Fibroblast of skin of back (primary cell): ENCODE data around the gene PPP1R13B.
A peak's percentile ranks its signal among the peaks of the same experiment; 100 is the strongest.

ENCODE experiments used
- DNase-seq: peaks from one replicate; pipeline ENCODE4 v3.0.0-alpha.2; 2013

The PPP1R13B gene

DNA sequence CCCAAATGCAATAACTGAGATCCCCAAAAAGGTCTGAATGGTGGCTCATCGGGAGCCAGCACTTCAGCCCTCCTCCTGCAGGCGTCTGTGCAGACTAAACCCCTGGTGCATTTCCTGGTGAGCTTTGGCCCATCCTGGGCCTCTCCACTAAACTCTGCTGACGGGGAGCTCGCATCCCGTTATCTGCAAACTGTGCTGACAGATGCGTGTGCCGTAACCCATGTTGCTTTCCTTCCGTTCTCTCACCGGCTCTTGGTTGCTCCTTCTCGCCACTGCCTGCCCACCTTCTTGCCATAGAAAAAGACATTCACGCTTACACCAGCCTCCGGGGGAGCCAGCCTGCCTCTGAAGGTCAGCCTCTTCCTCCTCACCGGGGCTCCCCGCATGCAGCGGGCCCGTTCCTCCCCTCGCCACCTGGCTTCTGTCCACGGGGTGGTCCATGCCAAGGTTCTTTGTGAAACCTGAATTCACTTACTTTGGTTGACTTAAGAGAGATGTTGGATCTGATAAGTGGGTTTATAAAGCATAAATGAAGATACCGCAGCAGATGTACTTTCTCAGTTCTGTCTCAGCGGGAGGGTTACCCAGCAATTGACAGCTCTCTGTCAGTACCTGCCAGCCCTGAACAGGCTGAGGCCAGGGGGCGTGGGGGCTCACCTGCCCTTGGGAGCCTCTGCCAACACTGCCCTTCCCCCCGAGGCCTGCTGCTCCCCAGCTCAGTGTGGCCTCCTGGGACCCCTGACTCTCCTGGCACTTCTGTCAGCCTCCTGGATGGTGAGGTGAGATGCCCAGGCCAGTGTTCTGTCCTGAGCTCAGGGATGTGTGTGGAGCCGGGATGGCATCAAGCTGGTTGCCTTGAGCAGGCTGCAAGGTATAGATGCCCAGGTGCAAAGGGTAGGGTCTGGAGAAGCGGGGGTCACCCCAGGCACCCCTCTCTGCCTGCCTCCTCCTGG lies 117.6 kb downstream of the PPP1R13B start:
- DNase-seq = no peak

DNA sequence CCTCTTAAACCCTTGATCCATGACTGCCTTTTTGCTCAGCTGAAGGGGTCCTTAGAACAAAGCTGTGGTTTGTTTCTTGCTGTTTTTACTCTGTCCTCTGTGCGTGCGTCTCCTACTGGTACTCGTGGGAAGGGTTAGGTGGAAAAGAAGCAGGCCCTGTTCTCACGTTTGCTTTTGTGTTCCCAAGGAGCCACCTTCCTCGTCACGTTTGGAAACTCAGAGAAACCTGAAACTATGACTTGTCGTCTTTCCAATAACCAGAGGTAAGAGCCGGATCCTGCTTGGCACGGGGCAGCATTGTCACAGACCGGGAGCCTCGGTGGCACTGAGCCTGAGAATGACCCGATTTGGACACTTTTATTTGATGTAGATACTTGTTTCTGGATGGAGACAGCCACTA lies 118.7 kb downstream of the PPP1R13B start:
- no peak for DNase-seq

DNA sequence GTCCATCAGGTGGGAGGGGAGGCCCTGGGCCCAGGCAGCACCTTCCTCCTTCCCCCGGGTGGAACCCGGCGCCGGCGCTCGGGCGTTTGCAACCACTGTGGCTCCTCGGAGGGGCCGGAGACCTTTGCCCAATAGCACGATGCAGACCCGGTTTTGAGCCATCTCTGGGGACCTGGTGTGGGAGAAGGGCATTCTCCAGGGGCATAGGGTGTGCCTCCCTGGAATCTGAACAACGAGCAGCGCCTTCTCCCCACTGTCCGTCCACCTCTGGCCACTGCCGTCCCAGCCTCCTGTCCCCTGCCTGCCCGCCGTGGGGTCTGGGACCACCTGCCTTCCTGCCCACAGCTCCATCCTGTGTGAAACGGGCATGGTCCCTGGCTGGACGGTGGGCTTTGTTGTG lies 119.2 kb downstream of the PPP1R13B start:
- DNase-seq = no peak

DNA sequence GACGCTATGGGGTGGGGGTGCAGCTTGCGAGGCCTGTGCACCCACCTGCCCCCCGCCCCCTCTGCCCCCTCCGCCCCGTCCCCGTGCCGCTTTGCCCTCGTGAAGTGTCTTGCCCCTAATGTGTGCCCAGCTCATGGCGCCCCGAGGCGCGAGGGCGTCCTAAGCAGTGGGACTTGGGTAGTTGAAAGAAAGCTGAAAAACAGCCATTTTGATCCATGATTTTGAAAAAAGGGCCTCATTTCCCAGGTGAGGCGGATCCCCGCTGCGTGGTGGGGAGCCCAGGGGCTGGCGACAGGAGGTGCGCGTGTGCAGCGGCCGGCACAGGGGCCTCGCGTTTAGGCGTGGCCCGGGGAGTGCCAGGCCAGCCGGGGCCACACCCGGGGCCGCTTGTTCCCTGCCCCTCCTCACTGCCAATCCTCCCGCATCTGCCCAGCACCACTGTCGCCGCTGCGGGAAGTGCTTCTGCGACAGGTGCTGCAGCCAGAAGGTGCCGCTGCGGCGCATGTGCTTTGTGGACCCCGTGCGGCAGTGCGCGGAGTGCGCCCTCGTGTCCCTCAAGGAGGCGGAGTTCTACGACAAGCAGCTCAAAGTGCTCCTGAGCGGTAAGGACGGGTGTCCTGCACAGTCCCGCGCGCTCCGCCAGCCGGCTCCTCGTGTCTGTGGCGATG lies 119.9 kb downstream of the PPP1R13B start:
- no peak for DNase-seq

DNA sequence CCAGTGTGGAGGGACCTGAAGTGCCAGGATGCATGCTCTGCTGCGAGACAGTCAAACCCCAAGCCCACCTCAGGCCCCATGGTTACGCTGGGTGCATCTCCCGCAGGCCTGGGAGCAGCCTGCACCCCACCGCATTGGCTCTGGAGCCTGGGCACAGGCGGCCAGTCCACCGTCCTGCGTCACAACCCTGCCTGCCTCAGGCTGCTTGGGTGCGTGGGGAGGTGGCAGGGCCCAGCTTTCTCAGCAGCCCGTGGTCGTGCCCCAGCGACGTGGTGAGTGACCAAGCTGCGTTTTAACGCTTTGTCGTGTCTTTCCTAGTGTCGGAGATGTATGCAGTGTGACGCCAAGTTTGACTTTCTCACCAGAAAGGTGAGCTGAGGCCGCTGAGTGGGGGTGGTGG lies 120.9 kb downstream of the PPP1R13B start:
- no peak for DNase-seq

DNA sequence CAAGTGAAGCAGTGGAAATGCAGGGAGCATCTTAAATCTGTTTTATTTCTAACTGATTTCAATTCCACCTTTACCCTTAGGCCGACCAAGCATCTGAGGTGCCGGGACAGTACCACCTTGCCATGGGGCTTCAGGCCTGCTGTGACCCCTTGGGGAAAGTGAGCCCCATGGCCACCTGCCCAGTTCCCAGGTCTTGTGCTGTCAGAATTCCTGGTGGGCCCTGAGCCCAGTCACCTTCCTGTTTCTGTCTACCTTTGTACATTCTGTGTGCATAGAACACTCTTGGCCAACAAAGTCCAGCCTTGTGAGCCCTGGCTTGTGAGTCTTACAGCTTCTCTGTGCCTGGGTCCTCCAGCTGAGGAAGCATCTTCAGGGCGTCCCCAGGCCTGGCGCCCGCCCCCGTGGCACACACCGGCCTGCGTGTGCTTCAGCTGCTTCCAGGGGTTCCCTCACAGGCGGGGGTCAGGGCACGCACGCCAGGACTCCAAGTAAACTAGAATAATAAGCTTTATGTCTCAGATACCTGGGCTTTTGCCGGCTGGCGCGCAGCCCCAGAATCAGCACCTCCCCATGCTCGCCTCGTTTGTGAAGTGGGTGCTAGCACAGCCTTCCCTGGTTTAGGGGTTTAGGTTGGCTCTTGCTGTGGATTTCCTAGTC lies 121.5 kb downstream of the PPP1R13B start:
- no peak for DNase-seq

DNA sequence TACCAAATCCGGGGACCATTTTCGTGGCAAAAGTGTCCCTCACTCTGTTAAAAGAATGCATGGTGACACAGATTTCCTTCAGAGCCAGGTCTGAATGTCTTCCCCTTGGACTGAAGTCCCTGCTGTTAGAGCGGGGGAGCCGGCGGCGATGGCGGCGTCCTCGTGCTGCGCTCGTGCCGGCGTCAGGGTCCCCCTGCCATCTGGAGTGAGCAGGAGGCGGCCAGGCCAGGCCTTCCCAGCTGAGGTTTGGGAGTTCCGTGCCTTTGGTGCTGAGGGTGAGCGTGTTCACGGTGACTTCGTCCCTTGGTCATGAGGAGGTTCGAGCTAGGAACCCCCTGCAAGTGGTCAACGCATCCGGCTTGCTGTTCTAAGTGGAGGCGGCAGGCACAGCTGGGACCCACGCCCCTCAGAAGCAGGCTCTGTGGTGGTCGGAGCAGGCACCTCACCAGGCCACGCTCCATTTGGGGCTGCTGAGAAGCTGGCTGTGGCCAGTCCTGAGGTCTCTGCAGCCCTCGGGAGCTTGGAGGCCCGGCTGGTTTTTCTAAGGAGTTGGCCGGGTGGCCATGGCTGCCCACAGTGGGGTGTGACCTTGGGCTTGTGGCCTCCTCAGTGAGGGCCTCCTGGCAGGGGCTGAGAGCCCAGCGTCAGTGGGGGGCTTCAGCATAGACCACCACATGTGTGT lies 122.2 kb downstream of the PPP1R13B start:
- no peak for DNase-seq

DNA sequence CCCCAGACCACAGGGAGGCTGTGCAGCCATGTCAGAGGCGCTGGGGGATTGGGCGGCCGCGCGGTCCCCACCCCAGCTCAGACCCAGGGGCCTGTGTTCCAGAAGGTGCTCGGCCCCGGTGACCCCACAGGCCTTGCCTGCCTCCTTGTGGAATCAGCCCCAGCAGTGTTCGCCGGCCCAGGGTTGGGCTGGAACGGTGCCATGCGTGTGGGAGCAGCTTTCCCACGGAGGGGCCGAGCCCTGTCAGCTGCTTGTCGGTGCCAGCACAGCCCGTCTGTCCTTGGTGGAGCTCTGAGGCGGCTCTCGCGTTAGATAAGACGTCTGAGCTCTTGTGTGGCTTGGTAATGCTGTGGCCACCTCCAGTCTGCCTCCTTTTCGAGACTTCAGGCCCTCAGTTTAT lies 123.3 kb downstream of the PPP1R13B start:
- no peak for DNase-seq

DNA sequence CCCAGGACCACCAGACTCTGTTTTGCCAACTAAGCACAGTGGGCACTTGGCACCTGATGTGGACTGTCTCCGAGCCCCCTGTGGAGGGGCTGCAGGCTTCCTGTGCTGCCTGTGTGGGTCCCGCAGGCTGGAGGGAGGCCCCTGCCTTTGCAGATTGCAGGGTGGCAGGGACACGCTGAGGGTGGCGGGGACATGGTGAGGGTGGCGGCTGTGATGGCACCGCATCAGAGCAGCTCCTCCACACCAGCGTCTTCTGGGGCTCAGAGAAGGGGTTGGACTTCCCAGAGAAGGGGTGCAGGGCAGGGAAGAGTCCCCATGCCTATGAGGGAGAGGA lies 123.7 kb downstream of the PPP1R13B start:
- DNase-seq = no peak

DNA sequence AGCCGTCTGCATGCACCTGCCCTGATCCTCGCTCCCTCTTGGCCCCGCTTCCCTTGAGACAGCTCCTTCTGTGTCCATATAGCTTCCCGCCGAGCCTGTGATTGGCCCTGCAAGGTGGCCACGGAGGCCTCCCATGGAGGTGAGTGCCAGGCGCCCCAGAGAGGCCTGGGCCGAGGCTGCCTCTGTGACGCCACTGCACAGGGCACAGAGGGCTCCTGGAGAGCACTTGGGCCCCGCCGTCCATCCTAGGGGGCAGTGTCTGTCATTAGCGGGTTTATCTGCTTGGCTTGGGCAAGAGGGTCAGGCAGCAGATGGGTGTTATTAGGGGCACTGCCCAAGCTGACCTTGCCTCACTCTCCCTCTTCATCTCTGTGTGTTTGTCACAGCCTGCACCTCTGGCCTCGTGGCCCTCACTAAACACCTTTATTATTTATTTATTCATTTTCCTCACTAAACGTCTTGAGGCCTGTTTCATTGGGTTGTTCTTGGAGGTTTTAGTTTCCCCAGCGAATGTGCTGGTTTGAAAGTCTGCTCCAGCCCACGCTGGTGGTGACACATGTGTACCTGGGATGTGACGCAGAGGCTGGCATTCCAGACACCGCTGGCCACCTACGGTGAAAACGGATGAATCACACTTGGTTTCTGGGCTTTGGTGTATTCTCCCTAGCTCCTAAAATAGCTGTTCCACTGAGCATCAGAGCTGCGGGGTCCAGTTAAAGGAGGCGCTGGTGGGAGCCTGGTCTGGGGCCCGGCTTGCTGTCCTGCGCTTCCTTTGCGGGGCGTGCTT lies 125.8 kb downstream of the PPP1R13B start:
- DNase-seq = peak; percentile 32

DNA sequence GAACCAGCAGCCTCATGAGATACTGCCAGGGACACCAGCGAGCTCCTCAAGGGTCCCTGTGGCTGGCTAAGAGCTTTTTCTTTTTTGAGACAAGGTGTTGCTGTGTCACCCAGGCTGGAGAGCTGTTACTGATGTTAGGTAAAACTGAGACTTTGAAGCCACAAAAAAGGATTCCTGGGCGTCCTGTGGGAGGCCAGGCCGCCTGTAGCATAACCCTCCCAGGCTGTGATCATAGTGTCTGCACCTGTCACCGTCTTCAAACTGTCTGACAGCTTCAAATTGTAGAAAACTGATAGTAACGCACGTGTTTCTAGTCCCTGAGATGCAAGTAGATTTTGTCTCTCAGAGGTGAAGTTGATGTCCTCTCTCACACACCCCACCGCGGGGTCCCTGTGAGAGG lies 127.6 kb downstream of the PPP1R13B start:
- DNase-seq = no peak

DNA sequence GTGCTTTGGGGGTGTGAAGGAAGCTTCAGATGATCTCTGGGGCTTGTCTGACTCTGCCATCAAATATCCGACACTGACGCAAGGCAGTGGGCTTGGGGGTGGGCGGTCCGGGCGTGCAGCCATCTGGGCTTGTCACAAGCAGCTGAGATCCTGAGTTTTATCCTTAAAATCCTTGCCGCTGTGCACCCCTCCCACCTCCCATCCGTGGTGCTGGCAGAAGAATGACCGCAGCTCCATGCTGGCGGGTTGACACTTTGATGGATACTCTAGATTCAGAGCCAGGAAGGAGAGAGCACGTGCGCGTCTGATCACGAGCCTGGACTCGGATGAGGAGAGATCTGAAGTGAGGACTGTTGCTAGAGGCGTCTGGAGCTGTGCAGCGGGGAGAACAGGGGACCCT lies 128.8 kb downstream of the PPP1R13B start:
- DNase-seq = no peak

DNA sequence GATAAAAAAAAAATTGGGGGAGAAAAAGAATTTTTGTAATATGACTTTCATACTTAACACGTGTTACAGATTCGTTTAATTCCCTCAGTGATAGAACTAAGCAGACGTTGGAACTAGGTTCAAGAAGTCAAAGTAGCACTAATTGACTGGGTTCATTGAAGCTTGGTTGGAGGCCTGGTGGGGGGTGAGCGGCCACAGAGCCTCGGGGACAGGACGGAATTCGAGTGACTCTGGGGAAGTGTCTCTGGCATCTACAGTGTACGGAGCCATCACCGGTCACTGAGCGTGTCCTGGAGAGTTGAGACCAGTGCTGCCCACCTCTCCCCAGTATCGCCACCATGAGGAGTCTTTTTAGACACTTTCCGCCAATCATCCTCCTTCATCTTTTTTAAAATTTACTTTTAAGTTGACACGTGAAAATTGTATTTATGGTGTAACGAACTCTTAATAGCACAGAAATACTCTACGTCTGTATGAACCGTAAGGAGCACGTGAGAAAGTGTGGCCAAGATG lies 130.4 kb downstream of the PPP1R13B start:
- no peak for DNase-seq

DNA sequence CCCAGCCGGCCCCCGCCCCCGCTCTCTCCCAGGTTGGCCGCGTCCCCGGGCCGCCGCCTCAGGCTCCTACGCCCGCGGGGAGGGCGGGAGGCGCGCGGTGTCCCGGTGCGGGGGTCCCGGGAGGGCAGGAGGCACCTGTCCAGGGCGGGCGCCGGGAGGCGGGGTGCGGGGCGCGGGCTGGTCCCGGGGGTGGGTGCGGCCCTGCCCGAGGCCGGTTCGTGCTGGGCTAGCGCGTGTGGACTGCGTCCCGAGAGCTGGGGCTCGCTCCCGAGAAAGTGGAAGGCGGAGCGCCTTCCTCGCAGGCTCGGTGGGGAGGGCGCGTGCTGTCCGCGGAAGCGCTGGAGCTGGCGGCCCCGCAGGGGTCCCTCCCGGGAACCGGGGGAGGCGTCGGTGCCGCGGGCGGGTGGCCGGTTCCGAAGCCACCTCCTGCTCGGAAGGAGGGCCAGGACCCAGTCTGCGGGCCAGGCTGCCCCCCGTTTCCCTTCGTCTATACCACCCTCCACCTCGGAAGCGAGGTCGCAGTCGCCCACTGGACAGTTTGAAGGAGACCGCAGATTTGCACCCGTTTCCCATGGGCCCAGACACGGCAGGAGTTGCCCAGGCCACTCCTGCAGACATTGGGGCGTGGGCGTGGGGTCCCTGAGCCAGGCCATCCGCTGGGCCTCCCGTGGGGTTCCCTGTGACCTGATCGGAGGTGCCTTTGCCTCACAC lies 131.1 kb downstream of the PPP1R13B start:
- no peak for DNase-seq

DNA sequence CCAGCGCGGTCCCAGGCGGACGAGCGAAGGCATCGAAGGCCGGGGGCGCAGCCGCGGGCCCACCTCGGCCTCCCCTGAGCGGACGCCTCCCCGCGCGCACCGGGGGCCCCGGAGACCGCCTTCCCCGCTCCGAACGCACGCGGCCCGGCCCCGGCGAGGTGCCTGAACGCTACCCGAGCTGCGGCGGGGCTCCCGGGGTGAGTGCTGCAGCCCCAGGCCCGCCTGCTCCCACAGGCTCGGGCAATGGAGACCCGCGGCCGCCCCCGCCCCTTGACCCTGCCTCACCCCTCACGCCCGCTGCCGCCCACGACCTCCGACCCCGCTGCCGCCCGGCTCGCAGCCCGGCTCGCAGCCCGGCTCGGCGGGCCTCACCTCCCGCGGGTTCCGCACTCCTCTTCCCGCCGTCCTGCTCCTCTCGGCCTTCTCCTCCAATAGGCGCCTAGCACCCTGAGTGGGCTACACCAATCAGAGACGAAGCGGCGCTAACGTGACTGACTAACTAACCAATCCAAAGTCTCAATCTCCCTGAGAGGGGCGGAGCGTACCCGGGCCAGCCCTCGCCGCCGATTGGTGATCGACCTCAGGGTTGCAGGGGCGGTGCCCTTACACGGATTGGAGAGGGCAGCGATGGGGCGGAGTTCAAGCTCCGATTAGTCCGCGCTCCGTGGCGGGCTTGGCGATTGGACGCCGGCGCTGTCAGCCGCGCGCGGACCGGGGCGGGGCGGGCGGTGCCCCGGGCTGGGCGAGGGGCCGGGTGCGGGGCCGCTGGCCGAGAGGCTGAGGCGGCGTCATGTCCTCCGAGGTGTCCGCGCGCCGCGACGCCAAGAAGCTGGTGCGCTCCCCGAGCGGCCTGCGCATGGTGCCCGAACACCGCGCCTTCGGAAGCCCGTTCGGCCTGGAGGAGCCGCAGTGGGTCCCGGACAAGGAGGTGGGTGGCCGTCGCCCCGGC lies 132.0 kb downstream of the PPP1R13B start, which contains the start of the genes XRCC3 and ZFYVE21:
Gene XRCC3 (minus strand): TSS at position 400 of the 949 bp plus-strand sequence. CDS start 4,364 bp downstream, outside the sequence.
Gene ZFYVE21 (plus strand): TSS at position 759 of the 949 bp plus-strand sequence. CDS start 32 bp downstream, at position 791.
- DNase-seq = peak; percentile 99

DNA sequence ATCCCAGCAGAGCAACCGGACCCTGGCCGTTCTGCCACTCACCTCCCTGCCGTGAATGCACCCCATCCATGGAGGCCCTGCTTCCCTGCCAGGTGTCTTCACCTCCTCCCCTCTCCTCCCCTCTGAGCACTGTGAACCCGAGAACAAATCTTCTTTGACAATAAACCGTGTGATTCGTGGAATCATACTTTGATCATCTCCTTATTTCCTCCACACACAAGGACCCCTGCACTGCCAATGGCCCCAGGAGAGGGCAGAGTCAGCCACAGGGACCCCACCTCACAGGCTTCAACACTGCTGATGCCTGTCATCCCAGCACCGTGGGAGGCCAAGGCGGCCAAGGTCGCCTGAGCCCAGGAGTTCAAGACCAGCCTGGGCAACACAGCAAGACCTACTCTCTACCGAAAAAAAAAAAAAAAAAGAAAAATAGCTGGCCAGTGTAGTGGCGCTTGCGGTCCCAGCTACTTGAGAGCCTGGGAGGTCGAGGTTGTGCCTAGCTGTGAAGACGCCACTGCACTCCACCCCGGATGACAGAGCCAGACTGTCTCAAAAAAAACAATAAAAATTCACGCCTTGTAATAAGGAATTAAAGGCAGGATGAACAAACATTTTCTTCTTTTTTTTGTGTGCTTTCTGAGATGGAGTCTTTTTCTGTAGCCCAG lies 133.2 kb downstream of the PPP1R13B start:
- DNase-seq = no peak

DNA sequence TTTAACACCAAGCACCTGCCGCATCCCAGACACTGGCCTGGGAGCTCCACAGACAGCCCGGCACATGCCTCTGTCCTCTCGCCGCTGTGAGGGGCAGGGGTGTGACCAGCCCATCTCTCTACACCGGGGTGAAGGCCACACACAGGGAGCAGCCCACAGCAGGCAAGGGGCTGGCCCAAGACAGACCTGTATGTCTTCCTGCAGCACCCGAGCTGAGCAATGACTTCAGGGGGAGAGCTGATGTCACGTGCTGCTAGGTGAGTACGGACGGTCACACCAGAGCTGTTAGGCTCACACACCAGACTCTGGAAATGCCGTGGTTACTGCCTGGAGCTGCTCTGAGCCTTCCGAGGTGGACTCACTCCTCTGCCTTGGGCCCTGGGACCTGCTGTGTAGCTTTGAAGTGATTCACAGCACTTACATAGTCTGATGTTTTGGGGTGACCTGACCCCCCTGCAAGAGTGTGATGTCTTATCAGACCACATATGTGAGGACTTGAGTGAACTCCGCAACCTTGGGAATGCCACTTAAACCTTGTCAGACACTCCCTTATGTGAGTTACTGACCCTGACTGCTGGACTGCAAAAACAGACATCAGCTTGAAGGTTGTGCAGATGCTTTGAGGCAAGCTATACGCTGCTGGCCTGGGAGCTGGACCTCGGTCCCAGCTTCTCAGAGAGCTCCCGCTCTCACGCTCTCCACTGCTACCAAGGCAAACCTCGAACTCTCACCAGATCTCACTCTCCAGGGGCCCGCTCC lies 133.9 kb downstream of the PPP1R13B start:
- DNase-seq = no peak

DNA sequence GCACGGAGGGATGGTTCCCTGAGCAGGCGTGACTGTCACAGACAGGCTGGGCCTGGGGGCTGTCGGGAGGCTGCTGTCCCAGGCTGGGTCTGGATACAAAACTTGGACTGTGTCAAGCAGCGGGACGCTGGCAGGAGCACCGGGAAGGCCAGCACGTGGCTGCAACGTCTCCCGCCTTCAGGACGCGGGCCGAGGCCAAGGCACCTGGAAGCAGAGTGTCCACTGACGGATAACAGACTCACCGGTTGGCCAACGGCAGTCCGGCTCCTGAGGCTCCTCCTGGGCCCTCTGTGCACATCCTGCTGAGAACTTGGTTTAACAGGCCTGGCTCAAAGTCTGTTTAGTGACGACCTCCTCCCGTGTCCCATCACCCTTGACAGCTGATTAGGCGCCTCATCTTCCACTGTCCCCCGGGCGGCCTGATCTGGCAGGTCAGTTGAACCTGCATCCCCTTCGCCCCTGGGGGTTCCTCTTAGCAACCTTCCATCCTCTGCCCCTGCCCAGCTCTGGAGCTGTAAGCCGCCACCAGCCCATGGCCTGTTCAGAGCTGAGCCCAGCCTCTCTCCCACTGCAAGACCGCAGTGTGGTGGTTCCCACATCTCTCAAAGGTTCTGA lies 134.6 kb downstream of the PPP1R13B start:
- DNase-seq = no peak
